ENCODE data around the gene PCDHGB6. TPM values are rescaled to one million over a fixed set of nuclear protein-coding genes. Genes with fewer than 3 reads are reported as not detected.
"Not testable (repeated sequence)": the region's sequence is repeated elsewhere in the genome, so short reads cannot be mapped to it uniquely, and the experiment has no call there.

PCDHGB6 gene
- total and polyA plus RNA-seq, 2 experiments from 2014 or later, result 13.1 to 13.6 TPM

DNA sequence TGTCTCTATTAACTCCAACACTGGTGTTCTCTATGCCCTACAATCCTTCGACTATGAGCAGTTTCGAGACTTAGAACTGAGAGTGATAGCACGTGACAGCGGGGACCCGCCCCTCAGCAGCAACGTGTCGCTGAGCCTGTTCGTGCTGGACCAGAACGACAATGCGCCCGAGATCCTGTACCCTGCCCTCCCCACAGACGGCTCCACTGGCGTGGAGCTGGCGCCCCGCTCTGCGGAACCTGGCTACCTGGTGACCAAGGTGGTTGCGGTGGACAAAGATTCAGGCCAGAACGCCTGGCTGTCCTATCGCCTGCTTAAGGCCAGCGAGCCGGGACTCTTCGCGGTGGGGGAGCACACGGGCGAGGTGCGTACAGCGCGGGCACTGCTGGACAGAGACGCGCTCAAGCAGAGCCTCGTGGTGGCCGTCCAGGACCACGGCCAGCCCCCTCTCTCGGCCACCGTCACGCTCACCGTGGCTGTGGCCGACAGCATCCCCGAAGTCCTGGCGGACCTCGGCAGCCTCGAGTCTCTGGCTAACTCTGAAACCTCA, 15.0 kb downstream of the PCDHGB6 start:
- DNase-seq (ENCODE audit: low spot score), result no peak
- TF ChIP-seq EZH2 (IDR thresholded peaks at IDR 0.05; ENCODE audit: borderline replicate concordance), result no peak
- TF ChIP-seq EZH2phosphoT487 (IDR thresholded peaks at IDR 0.05; ENCODE audit: low read depth, severe bottlenecking, unreplicated experiment), result no peak
- TF ChIP-seq, protein P1, sequence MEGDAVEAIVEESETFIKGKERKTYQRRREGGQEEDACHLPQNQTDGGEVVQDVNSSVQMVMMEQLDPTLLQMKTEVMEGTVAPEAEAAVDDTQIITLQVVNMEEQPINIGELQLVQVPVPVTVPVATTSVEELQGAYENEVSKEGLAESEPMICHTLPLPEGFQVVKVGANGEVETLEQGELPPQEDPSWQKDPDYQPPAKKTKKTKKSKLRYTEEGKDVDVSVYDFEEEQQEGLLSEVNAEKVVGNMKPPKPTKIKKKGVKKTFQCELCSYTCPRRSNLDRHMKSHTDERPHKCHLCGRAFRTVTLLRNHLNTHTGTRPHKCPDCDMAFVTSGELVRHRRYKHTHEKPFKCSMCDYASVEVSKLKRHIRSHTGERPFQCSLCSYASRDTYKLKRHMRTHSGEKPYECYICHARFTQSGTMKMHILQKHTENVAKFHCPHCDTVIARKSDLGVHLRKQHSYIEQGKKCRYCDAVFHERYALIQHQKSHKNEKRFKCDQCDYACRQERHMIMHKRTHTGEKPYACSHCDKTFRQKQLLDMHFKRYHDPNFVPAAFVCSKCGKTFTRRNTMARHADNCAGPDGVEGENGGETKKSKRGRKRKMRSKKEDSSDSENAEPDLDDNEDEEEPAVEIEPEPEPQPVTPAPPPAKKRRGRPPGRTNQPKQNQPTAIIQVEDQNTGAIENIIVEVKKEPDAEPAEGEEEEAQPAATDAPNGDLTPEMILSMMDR (IDR thresholded peaks at IDR 0.05; ENCODE audit: poor library complexity), result no peak
- WGBS (ENCODE audit: low lambda C conversion rate, missing lambda C conversion rate), result 99% methylated on average over 40 of the region's 42 CpGs
- H3K4me1 ChIP-seq (ENCODE audit: insufficient read depth), result no peaks in the 10 kb centered on the region
- no peak overlapping the region for H3K27ac ChIP-seq
- H4K20me1 ChIP-seq (ENCODE audit: insufficient read depth, poor library complexity, severe bottlenecking), result no peaks in the 10 kb centered on the region
- no peak overlapping the region for H3K4me2 ChIP-seq
- H3K27me3 ChIP-seq, result no peaks in the 10 kb centered on the region
- H2AFZ ChIP-seq, result no peak overlapping the region
- H3K9me2 ChIP-seq (replicated peaks; ENCODE audit: insufficient read depth), result no peaks in the 10 kb centered on the region
- no peak overlapping the region for H3K4me3 ChIP-seq
- H3K9me3 ChIP-seq (ENCODE audit: low read depth), result peaks cover 90% of the 10 kb centered on the region
- H3K79me2 ChIP-seq, result peaks cover 13% of the 10 kb centered on the region
- H3K36me3 ChIP-seq (replicated peaks; ENCODE audit: insufficient read depth, low read depth), result peaks cover 14% of the 10 kb centered on the region

DNA sequence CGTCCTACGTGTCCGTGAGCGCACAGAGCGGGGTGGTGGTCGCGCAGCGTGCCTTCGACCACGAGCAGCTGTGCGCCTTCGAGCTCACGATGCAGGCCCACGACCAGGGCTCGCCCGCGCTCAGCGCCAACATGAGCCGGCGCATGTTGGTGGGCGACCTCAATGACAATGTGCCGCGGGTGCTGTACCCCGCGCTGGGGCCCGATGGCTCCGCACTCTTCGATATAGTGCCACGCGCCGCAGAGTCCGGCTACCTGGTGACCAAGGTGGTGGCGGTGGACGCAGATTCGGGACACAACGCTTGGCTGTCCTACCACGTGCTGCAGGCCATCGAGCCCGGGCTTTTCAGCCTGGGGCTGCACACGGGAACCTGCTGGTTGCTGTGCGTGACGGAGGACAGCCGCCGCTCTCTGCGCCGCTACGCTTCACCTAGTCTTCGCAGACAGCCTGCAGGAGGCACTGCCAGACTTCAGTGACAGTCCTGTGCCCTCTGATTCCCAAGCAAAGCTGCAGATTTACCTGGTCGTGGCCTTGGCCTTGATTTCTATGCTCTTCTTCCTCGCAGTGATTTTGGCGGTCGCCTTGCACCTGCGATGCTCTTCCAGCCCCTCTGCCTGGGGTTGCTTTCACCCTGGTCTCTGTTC, 20.1 kb downstream of the PCDHGB6 start:
- H3K79me2 ChIP-seq, result peaks cover 15% of the 10 kb centered on the region
- no peak overlapping the region for H3K4me2 ChIP-seq
- TF ChIP-seq, protein P1 (IDR thresholded peaks at IDR 0.05; ENCODE audit: poor library complexity), result no peak
- TF ChIP-seq EZH2phosphoT487 (IDR thresholded peaks at IDR 0.05; ENCODE audit: low read depth, severe bottlenecking, unreplicated experiment), result no peak
- no peaks in the 10 kb centered on the region for H3K27me3 ChIP-seq
- peaks cover 15% of the 10 kb centered on the region for H3K36me3 ChIP-seq (replicated peaks; ENCODE audit: insufficient read depth, low read depth)
- no peak overlapping the region for H3K4me3 ChIP-seq
- H3K9me2 ChIP-seq (replicated peaks; ENCODE audit: insufficient read depth), result no peaks in the 10 kb centered on the region
- H4K20me1 ChIP-seq (ENCODE audit: insufficient read depth, poor library complexity, severe bottlenecking), result no peaks in the 10 kb centered on the region
- peaks cover 83% of the 10 kb centered on the region for H3K9me3 ChIP-seq (ENCODE audit: low read depth)
- WGBS (ENCODE audit: low lambda C conversion rate, missing lambda C conversion rate), result over 99% methylated on average over 50 of the region's 53 CpGs
- no peak overlapping the region for H2AFZ ChIP-seq
- H3K4me1 ChIP-seq (ENCODE audit: insufficient read depth), result no peaks in the 10 kb centered on the region
- no peak overlapping the region for H3K27ac ChIP-seq
- no peak for DNase-seq (ENCODE audit: low spot score)

DNA sequence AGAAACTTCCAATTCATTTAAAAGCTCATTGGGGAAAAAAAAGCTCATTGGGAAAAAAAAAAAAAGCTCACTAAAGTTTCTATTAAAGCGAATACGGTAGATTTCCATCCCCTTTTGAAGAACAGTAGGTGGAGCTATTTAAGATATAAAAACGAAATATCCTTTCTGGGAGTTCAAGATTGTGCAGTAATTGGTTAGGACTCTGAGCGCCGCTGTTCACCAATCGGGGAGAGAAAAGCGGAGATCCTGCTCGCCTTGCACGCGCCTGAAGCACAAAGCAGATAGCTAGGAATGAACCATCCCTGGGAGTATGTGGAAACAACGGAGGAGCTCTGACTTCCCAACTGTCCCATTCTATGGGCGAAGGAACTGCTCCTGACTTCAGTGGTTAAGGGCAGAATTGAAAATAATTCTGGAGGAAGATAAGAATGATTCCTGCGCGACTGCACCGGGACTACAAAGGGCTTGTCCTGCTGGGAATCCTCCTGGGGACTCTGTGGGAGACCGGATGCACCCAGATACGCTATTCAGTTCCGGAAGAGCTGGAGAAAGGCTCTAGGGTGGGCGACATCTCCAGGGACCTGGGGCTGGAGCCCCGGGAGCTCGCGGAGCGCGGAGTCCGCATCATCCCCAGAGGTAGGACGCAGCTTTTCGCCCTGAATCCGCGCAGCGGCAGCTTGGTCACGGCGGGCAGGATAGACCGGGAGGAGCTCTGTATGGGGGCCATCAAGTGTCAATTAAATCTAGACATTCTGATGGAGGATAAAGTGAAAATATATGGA, 22.7 kb downstream of the PCDHGB6 start, which contains the start of gene PCDHGA12:
Gene PCDHGA12, plus strand, starts transcription at position 176 of the 782 bp plus-strand sequence. Its CDS starts 253 bp downstream, at position 429.
- WGBS (ENCODE audit: low lambda C conversion rate, missing lambda C conversion rate), result 98% methylated on average over 33 of the region's 33 CpGs
- Histone ChIP-seq H3K9me3 (ENCODE audit: low read depth) (peaks cover 67% of the 10 kb centered on the region), H3K27me3 (no peaks in the 10 kb centered on the region), H3K36me3 (replicated peaks; ENCODE audit: insufficient read depth, low read depth) (peaks cover 14% of the 10 kb centered on the region), H3K4me3 (peak within 1 kb of the TSS; percentile 10), H3K79me2 (peaks cover 11% of the 10 kb centered on the region), H2AFZ (no peak within 1 kb of the TSS), H3K4me2 (no peak within 1 kb of the TSS), H3K27ac (no peak within 1 kb of the TSS), H3K9me2 (replicated peaks; ENCODE audit: insufficient read depth) (no peaks in the 10 kb centered on the region), H4K20me1 (ENCODE audit: insufficient read depth, poor library complexity, severe bottlenecking) (no peaks in the 10 kb centered on the region), H3K4me1 (ENCODE audit: insufficient read depth) (no peaks in the 10 kb centered on the region)
- TF ChIP-seq EZH2phosphoT487 (IDR thresholded peaks at IDR 0.05; ENCODE audit: low read depth, severe bottlenecking, unreplicated experiment), result no peak
- TF ChIP-seq EZH2 (IDR thresholded peaks at IDR 0.05; ENCODE audit: borderline replicate concordance), result no peak
- no peak for DNase-seq (ENCODE audit: low spot score)

DNA sequence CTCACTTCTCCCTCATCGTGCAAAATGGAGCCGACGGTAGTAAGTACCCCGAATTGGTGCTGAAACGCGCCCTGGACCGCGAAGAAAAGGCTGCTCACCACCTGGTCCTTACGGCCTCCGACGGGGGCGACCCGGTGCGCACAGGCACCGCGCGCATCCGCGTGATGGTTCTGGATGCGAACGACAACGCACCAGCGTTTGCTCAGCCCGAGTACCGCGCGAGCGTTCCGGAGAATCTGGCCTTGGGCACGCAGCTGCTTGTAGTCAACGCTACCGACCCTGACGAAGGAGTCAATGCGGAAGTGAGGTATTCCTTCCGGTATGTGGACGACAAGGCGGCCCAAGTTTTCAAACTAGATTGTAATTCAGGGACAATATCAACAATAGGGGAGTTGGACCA, 23.5 kb downstream of the PCDHGB6 start:
- no peak overlapping the region for H2AFZ ChIP-seq

DNA sequence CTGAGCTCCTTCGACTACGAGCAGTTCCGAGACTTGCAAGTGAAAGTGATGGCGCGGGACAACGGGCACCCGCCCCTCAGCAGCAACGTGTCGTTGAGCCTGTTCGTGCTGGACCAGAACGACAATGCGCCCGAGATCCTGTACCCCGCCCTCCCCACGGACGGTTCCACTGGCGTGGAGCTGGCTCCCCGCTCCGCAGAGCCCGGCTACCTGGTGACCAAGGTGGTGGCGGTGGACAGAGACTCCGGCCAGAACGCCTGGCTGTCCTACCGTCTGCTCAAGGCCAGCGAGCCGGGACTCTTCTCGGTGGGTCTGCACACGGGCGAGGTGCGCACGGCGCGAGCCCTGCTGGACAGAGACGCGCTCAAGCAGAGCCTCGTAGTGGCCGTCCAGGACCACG, 24.5 kb downstream of the PCDHGB6 start:
- not testable (repeated sequence) for H3K4me1 ChIP-seq (ENCODE audit: insufficient read depth); H3K4me2 ChIP-seq; H3K36me3 ChIP-seq (replicated peaks; ENCODE audit: insufficient read depth, low read depth); H4K20me1 ChIP-seq (ENCODE audit: insufficient read depth, poor library complexity, severe bottlenecking); H3K27me3 ChIP-seq; DNase-seq (ENCODE audit: low spot score); H3K9me2 ChIP-seq (replicated peaks; ENCODE audit: insufficient read depth); H3K4me3 ChIP-seq; H3K27ac ChIP-seq; H2AFZ ChIP-seq
- 98% methylated on average over 33 of the region's 38 CpGs for WGBS (ENCODE audit: low lambda C conversion rate, missing lambda C conversion rate)
- Histone ChIP-seq H3K9me3 (ENCODE audit: low read depth) (peaks cover 58% of the 10 kb centered on the region), H3K79me2 (peaks cover 12% of the 10 kb centered on the region)

More for the DNA sequence above, 23.5 kb downstream of the PCDHGB6 start:
- no peak overlapping the region for H3K4me2 ChIP-seq
- no peaks in the 10 kb centered on the region for H3K27me3 ChIP-seq
- H3K9me2 ChIP-seq (replicated peaks; ENCODE audit: insufficient read depth), result no peaks in the 10 kb centered on the region
- DNase-seq (ENCODE audit: low spot score), result no peak
- H3K4me3 ChIP-seq, result no peak overlapping the region
- peaks cover 9% of the 10 kb centered on the region for H3K36me3 ChIP-seq (replicated peaks; ENCODE audit: insufficient read depth, low read depth)
- peaks cover 64% of the 10 kb centered on the region for H3K9me3 ChIP-seq (ENCODE audit: low read depth)
- TF ChIP-seq EZH2phosphoT487 (IDR thresholded peaks at IDR 0.05; ENCODE audit: low read depth, severe bottlenecking, unreplicated experiment) (no peak), EZH2 (IDR thresholded peaks at IDR 0.05; ENCODE audit: borderline replicate concordance) (no peak)
- TF ChIP-seq, protein P1 (IDR thresholded peaks at IDR 0.05; ENCODE audit: poor library complexity), result no peak
- no peak overlapping the region for H3K27ac ChIP-seq
- peaks cover 10% of the 10 kb centered on the region for H3K79me2 ChIP-seq
- no peaks in the 10 kb centered on the region for H4K20me1 ChIP-seq (ENCODE audit: insufficient read depth, poor library complexity, severe bottlenecking)
- 99% methylated on average over 37 of the region's 37 CpGs for WGBS (ENCODE audit: low lambda C conversion rate, missing lambda C conversion rate)
- no peaks in the 10 kb centered on the region for H3K4me1 ChIP-seq (ENCODE audit: insufficient read depth)
